T1000 (cell line): ENCODE measurements around the gene HDLBP.
"Not testable (repeated sequence)": the region's sequence is repeated elsewhere in the genome, so short reads cannot be mapped to it uniquely, and the experiment has no call there.

Source experiments
- DNase-seq: peaks from one replicate; lab custom pipeline; 2025; ENCODE audit warnings: mixed read lengths; lab: John Stamatoyannopoulos, UW

Gene HDLBP

DNA sequence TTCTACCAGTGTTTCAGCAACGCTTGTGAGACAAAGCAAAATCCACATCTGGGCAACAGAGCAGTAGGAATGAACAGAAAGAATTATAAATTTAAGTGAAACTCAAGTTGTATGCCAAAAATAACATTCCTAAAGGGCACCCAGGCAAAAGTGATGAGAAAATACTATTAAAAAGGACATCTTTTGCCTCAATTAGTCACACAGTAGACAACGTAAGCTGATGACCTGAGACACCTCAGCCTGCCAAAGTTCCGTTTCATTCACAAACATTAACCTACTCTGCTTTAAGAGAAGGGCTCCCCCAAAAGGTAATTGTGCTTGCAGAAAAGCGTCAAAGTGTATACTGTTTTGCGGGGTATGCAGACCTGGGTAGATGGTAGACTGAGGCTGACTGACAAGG lies 7.2 kb downstream of the HDLBP start:
- no peak for DNase-seq

DNA sequence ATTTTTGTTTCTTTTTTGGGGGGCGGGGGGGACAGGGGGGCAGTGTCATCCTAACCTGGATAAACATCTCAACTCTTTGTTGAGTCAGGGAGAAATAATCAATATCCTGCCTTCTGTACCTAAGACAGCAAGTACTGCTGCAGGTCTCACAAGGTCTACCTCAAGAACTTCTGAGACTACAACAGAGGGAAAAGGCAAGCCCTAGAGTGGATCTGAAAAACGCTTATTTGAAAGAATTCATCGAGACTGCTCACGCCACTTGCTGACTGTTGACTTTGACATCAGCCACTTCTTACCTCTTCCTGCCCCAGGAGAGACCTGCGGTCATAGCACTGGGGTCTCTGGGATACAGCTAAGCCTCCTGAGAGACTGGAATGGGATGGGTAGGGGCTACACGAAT lies 8.4 kb downstream of the HDLBP start:
- DNase-seq: no peak

DNA sequence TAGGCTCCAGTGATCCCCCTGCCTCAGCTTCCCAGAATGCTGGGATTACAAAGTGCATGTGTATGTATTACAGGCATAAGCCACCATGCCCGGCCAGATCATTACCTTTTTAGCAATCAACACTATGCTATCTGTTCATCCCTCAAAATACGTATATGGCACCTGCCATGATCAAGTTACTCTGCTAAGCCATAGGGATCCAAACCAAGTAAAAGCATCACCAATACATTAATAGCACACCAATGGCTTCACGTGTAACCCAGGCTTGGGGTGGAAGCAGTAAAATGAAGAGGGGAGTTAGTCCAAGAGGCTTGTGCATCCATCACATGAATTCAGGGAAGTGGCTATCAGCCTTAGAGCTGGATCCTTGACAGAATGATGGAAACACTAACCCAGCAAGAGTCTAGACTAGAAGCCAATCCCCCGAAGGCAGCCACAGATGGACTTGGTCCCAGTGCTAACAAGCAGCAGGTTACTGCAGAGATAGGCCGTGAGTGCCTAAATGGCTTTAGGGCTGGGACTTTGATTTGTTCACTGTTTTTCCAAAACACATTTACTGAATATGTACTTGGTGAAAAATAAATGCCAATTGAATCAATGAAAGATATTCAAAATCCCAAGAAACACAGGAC lies 11.3 kb downstream of the HDLBP start:
- DNase-seq: no peak

DNA sequence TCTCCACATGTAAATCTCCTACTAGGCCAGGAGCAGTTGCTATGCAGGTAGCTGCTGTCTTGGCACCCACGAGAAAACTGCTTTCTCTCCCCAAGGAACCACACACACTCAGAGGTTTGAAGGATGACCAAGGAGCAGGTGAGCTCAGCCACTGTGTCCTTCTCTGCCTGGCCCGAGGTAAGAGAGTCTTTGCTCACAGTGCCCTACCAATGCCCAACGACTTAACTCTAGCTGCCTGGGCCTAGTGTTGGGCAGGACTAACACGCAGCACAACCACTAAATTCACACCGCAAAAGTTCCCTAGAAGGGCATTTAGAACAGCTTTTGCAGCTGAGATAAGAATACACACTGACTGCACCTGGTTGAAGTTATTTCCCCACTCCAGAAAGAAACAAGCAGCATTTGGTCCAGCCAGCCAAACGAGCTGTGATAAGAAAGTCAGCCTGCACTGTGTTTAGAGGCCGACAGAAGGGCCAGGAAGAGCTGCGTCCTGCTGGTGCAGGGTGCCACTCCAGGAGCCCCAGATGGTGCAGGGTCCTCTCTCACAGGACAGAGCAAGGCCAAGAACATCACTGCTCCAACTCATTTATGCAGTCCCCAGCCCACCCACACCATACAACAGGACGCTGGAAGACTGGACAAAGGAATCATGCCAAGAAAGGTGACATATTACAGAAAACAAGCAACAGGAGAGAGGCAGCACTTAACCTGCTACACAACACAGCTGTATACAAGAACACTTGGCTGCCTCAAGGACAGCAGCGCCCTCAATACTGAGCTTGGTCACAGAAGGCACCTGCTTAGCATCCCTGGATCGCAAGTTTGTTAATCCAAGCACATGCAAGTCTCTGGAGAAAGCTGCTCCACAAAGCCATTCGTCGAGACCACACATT lies 12.5 kb downstream of the HDLBP start:
- no peak for DNase-seq

DNA sequence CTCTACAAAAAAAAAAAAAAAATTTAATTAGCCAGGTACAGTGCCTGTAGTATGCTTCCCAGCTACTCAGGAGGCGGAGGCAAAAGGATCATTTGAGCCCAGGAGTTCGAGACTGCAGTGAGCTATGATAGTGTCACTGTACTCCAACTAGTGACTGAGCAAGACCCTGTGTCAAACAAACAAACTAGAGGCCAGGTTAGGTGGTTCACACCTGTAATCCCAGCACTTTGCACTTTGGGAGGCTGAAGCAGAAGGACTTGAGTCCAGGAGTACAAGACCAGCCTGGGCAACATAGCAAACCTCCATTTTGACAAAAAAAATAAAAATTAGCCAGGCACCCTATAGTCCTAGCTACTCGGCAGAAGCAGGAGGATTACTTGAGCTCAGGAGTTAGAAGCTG lies 13.4 kb downstream of the HDLBP start:
- DNase-seq: no peak

DNA sequence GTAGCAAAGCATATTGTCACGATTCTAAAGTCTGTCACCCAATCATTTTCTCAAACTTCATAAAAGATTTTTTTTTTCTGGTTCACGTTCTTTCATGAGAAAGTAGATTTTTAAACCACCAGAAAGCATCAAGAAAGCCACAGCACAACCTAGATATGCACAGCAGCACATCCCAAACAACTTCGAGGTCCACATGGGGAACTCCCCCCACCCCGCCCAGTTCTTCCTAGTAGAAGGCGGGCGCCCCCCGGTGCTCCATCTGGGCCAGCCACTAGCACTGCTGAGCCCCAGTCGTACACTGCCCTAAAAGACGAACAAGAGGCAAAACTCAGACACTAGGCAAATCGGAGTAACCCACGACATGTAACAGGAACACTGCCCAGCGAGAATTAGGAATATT lies 15.5 kb downstream of the HDLBP start:
- no peak for DNase-seq

DNA sequence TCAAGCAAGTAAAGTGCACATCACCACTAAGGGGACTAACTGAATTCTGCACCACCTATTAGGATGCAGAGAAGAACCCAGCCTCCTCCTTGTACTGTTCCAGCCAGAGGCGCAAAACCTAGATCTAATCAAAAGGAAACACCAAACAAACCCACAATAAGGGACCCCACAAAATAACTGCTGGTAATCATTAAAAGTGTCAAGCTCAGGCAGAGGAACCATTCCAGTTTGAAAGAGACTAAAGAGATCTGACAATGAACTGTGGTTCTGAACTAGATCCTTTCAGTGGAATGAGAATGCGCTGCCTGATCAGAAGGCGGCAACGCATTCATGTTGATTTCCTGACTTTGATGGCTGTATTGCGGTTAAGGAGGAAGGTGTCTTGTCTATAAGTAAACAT lies 16.8 kb downstream of the HDLBP start:
- no peak for DNase-seq

DNA sequence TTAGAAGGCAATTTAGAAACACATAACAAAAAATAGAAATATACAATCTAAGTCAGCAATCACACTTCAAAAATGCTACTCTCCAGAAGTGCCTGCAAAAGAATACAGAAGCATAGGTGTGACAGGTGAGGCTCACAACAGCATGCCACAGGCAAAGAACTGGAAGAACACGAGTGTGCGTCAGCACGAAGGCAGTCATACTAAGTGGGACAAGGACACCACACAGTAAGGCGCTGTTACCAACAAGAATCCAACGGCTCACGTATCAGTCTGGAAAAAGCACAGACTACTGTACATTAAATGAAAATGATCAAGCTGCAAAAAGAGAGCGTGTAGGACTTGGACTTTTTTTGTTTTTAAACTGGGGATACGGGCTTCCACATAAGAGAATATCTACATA lies 18.7 kb downstream of the HDLBP start:
- no peak for DNase-seq

DNA sequence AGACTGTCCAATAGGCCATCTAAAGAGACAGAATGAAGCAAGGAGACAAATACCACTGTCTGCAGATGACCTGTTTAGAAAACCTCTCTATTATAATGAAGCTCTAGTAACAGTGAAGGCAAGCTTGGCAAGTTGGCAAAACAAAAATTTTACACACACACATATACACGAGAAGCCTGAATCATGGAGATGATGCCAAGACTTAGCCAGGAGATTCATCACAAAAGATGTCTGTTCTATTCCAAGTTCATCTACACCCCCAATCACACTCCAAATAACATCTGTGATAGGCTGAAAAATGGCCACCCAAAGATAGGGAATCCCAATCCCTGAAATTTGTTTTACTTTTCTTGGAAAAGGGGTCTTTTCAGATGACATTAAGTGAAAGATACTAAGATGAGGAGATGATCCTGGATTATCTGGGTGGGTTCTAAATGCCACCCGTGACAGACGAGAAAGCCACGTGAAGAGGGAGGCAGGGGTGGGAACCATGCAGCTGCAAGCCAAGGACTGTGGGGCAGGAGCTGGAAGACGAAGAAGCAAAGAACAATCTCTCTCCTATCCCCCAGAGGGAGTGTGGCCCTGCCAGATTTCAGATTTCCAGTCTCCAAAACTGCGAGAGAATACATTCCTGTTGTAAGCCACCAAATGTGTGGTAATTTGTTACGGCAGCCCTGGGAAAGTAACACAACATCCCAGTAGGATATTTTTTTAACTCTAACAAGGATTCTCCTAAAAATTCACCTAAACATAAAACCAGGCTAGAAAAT lies 20.0 kb downstream of the HDLBP start:
- no peak for DNase-seq

DNA sequence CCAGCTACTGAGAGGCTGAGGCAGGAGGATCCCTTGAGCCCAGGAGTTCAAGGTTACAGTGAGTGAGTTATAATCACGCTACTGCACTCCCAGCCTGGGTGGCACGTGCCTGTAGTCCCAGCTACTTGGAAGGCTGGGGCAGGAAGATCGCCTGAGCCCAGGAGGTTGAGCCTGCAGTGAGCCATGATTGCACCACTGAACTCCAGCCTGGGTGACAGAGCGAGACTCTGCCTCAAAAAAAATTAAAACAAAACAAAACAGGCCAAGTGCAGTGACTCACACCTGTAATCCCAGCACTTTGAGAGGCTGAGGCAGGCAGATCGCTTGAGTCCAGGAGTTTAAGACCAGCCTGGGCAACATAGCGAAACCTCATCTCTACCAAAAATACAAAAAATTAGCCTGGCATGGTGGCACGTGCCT lies 22.1 kb downstream of the HDLBP start:
- not testable (repeated sequence) for DNase-seq

DNA sequence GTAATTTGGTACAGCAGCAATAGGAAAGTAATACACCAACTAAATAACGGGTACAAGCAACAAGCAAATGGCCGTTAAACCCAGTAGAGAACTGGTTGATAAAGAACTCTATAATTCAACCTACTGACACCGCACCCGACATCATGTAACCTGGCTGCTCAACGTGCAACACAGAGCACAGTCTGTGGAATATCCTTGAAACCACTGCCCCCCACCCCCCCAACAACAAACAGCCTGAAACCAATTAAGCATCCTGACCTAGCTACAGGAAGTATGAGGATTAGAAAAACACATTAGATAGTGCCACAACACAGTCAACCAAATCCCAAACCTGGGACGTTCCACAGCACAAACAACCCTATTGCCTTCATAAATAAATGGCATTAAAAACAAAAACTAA lies 23.5 kb downstream of the HDLBP start:
- DNase-seq: no peak

DNA sequence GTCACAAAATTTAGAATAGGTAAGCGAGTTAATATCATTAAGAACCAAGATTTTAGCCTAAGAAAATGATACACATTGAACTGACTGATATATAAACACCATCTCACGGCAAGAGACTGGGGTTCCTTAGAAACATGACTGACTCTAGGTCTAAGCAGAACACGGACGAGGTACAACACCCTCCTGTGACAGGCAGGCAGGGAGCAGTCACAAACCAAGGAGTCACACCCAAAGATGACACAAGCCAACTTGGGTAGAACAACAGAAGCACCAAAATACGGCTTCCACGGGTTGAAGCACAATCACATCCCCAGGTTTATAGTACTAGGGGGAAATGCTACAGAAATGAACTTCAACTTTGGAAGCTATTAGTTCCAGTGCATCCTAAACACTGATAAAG lies 24.3 kb downstream of the HDLBP start:
- DNase-seq: no peak

DNA sequence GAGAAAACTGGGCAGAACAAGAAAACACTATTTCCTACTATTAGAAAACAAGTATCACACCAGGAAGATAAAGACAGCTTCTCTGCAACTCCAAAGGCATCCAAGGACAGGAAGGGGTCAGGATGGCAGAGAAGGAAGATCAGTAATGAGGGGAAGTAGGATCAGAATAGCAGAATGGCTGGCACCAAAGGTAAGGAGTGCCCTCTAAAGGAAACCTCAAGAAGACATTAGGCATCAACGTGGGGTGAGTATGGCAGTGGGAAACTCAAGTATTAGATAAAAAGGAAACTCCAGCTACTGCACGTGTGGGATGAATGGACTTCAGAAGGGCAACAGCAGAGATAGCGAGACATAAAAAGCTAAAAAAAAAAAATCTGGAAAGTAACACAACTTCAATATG lies 25.9 kb downstream of the HDLBP start:
- no peak for DNase-seq

DNA sequence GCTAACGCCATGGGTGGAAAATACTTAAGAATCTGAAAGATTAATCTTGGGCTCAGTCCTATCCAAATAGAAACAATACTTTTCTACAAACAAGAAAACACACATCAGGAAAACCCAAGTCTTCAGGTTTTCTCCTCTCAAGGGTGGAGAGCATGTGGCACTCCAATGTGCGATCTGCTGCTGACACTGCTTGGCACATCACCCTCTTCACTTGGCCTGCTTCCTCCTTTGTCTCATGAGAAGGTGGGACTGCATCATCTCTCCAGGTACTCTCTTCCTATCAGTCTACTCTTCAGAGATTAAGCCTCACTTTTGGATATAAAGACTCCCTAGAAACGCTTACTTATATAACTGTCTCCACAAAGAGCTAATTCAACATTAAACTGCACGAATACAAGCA lies 26.4 kb downstream of the HDLBP start:
- DNase-seq: no peak

DNA sequence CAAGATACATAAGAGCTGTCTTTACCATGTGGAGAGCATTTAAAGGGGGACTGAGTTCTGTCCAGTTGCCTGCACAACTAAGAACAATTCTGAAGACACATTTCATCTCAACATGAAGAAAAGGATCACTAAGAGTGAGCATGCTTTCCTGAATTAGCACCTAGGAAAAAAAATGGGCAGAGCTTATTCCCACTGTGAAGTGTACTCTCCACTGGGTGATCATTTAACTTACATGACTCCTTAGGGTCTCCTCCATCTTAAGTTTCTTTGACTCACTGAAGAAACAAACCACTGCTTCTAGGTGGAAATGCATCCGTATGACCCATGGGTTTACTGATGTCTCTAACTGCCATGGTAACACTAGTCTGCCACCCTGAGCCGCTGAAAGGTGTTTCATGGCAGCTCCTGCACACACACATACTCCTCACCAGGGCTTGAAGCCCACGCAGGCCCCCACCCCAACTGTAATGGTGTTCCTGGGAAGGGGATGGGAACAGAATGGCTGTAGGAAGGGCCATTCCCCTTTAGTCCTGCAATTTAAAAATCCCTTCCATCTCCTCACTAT lies 27.1 kb downstream of the HDLBP start:
- no peak for DNase-seq

DNA sequence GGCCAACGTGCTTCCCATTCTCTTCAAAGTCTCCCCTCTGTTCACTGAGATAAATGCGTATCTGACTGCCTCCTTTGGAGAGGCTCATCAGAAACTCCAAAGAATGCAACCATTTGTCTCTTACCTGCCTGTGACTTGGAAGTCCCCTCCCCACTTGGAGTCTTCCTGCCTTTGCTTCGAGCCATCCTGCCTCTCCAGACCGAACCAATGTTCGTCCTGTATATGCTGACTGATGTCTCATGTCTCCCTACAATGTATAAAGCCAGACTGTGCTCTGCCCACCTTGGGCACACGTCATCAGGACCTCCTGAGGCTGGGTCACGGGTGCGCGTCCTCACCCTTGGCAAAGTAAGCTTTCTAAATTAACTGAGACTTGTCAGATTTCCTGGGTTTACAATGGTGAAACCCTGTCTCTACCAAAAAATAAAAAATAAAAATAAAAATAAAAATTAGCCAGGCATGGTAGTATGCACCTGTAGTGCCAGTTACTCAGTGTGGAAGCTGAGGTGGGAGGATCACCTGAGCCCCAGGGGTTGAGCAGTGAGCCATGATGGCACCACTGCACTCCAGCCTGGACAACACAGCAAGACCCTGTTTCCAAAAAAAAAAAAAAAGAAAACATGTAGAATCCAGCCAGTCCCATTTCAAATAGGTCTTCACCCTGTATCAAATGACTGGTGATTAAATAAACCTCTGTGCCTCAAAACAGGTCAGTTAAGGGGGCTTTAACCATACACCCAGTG lies 29.0 kb downstream of the HDLBP start:
- DNase-seq: no peak

DNA sequence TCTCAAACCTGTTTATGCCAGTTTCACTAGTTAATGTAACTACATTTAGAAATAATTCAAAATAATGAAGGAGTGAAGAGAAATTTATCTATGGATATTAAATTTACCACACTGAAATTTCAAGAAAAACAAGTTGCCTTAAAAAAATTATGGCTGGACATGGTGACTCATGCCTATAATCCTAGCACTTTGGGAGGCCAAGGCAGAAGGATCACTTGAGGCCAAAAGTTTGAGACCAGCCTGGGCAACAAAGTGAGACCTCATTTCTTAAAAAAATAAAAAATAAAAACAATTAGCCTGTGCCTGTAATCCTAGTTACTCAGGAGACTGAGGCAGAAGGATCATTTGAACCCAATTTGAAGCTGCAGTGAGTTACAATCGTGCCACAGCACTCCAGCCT lies 29.9 kb downstream of the HDLBP start:
- DNase-seq: no peak

DNA sequence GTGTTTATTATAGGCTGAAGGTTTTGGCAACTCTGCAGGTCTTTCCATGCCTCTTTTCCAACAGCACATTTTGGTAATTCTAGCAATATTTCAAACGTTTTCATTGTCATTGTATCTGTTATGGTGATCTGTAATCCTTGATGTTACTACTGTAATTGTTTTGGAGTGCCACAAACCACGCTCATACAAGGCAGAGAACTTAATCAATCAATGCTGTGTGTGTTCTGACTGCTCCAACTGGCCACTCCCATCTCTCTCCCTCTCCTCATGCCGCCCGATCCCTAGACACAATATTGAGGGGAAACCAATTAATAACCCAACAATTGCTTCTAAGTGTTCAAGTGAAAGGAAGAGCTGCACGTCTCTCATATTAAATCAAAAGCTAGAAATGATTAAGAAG lies 32.9 kb downstream of the HDLBP start:
- DNase-seq: no peak

DNA sequence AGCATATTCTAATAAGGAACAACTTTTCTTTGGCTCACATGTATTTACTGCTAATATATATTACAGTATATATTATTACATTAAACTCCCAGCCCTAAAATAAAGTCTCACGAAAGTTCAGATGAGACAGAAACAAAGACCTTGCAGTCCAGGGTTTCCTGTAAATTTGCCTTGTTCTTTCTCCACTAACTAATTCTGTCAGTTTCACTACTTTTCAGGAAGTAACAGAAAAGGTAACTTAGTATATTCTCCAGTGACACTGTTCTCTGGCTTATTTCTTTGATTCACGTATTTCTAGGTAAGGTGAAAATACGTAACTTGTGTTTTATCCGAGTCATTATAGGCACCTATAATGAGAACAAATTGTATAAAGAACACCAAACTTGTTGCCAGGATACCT lies 35.2 kb downstream of the HDLBP start:
- DNase-seq: no peak

DNA sequence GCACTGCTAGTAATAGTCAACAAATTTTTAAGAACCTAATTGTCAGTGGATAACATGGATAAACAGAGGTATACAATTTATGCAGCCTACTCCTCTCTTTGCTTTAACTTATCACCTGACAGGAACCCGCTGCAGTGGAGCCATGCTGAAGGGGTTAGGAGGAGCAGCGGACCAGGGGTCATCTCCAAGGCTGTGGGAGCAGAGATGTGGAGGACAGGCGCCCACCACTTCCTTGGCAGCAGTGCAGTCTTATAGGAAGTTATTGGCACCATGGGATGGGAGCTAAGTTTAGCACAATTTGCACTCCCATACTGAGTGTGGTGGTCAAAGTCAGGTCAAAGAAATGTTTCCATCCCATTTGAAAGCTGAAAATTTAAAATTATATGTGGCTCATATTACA lies 35.6 kb downstream of the HDLBP start:
- no peak for DNase-seq

DNA sequence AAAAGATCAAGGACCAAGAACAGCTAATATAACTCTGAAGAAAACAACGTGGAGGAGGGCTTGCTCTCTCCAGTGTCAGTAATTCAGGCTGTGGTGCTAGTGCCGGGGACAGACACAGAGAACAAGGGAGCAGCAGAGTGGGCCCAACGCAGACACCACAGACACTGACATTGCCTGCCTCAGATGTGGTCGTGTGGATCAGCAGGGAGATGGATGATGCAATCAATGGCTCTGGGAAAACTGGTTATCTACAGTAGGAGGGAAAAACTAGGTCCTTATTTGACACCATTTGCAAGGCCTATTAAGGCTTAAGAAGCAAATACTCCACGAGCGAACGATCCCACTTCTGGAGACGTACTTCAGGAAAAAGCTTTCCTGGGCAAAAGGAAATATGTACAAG lies 36.1 kb downstream of the HDLBP start:
- no peak for DNase-seq

DNA sequence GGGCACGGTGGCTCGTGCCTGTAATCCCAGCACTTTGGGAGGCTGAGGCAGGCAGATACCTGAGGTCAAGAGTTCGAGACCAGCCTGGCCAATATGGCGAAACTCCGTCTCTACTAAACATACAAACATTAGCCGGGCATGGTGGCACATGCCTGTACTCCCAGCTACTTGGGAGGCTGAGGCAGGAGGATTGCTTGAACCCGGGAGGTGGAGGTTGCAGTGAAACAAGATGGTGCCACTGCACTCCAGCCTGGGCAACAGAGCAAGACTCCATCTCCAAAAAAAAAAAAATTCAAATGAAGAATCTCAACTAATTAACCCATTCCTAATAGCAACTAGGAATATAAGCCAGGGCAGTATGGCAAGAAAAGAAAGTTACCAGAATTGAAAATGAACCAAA lies 37.2 kb downstream of the HDLBP start:
- DNase-seq: not testable (repeated sequence)
